NCI-H2107 treated with DMSO at 0.1 percent for 48 hours (cell line): Measurements from ENCODE around the gene EWSR1.
"Not testable (repeated sequence)": the region's sequence is repeated elsewhere in the genome, so short reads cannot be mapped to it uniquely, and the experiment has no call there.

Source experiments
- DNase-seq: peaks from one replicate; lab custom pipeline; 2025; ENCODE audit not compliant: unreplicated experiment; lab: John Stamatoyannopoulos, UW

Gene EWSR1

GRCh38 chr22:29245626-29246385, 22.3 kb upstream of the EWSR1 start:
- DNase-seq: no peak

- DNase-seq: not testable (repeated sequence)
These were observed 20.2 kb upstream of the EWSR1 start for GRCh38 chr22:29247891-29248290.

GRCh38 chr22:29251265-29251664, 16.8 kb upstream of the EWSR1 start:
- no peak for DNase-seq

- no peak for DNase-seq
These were observed 15.8 kb upstream of the EWSR1 start for GRCh38 chr22:29251981-29252911.

GRCh38 chr22:29253561-29254285, 14.3 kb upstream of the EWSR1 start:
- no peak for DNase-seq

- DNase-seq: no peak
These were observed 13.8 kb upstream of the EWSR1 start for GRCh38 chr22:29254286-29254660.

GRCh38 chr22:29255064-29255621, 12.9 kb upstream of the EWSR1 start:
- no peak for DNase-seq

- no peak for DNase-seq
These were observed 11.3 kb upstream of the EWSR1 start for GRCh38 chr22:29256606-29257325.

- no peak for DNase-seq
These were observed 10.3 kb upstream of the EWSR1 start for GRCh38 chr22:29257751-29258181.

- DNase-seq: no peak
These were observed 9.4 kb upstream of the EWSR1 start for GRCh38 chr22:29258407-29259252.

GRCh38 chr22:29259253-29259899, 8.7 kb upstream of the EWSR1 start:
- no peak for DNase-seq

GRCh38 chr22:29260031-29260560, 8.0 kb upstream of the EWSR1 start:
- DNase-seq: no peak

GRCh38 chr22:29260601-29261315, 7.3 kb upstream of the EWSR1 start:
- no peak for DNase-seq

GRCh38 chr22:29263791-29264276, 4.2 kb upstream of the EWSR1 start:
- no peak for DNase-seq

GRCh38 chr22:29265305-29265704, 2.8 kb upstream of the EWSR1 start:
- DNase-seq: no peak

- no peak for DNase-seq
These were observed 2.1 kb upstream of the EWSR1 start for GRCh38 chr22:29265929-29266328.

- DNase-seq: no peak
These were observed 1.3 kb upstream of the EWSR1 start for GRCh38 chr22:29266564-29267461.
